Measurements from ENCODE around the gene RBM12.
"Not testable (repeated sequence)": the region's sequence is repeated elsewhere in the genome, so short reads cannot be mapped to it uniquely, and the experiment has no call there.

RBM12 gene

GRCh38 chr20:35705894-35706293 lies 41.2 kb upstream of the RBM12 start:
- not testable (repeated sequence) for H3K9me3 ChIP-seq (ENCODE audit: control insufficient read depth, insufficient read depth, low read depth, low read length); H3K27ac ChIP-seq (ENCODE audit: extremely low read depth, low read depth, low read length); H3K4me1 ChIP-seq (ENCODE audit: control insufficient read depth, insufficient read depth, low read length); H3K4me3 ChIP-seq (ENCODE audit: low read depth, low read length)
- ChIA-PET CTCF (interaction anchor here (1.6 kb wide), 1 partner anchor 178 kb away, joined by 4 read pairs; no protein-coding TSS in a partner anchor), POLR2A (interaction anchor here (1.4 kb wide), 1 partner anchor 12 kb away, joined by 5 read pairs; no protein-coding TSS in a partner anchor)
- TF ChIP-seq BCL11A (tag by site-specific recombination; IDR thresholded peaks at IDR 0.05; ENCODE audit: low read depth) (0 out of 2 replicates have a peak, but pooled peaks have one; percentile 26), ZBTB6 (tag by site-specific recombination; IDR thresholded peaks at IDR 0.05) (peak; percentile 66)
- peaks cover 50 to 98% of the 10 kb centered on the region in 2 experiments for H3K36me3 ChIP-seq (ENCODE audit: control insufficient read depth in 2 of 2, insufficient read depth in 1 of 2, low read length in 2 of 2)

- CTCF ChIA-PET = interaction anchor here (0.6 to 1.6 kb wide), 2 partner anchors 179 to 1384 kb away, joined by 3 to 4 read pairs; no protein-coding TSS in a partner anchor
- no peaks in the 10 kb centered on the region for H3K4me1 ChIP-seq (ENCODE audit: control insufficient read depth, insufficient read depth, low read length)
- no peak overlapping the region for H3K4me3 ChIP-seq (ENCODE audit: low read depth, low read length)
- no peak overlapping the region for H3K27ac ChIP-seq (ENCODE audit: extremely low read depth, low read depth, low read length)
- H3K36me3 ChIP-seq (ENCODE audit: control insufficient read depth in 2 of 2, insufficient read depth in 1 of 2, low read length in 2 of 2) = peaks cover 46 to 94% of the 10 kb centered on the region in 2 experiments
- POLR2A ChIA-PET = interaction anchor here (0.7 to 6.2 kb wide), 3 partner anchors 9 to 37 kb away, joined by 3 to 27 read pairs (median 5); partner anchors contain the start of gene RBM39
- no peaks in the 10 kb centered on the region for H3K9me3 ChIP-seq (ENCODE audit: control insufficient read depth, insufficient read depth, low read depth, low read length)
- TF ChIP-seq KLF7 (tag by site-specific recombination; IDR thresholded peaks at IDR 0.05; ENCODE audit: borderline replicate concordance) (no peak), ZNF488 (tag by site-specific recombination; IDR thresholded peaks at IDR 0.05) (no peak), ZNF521 (tag by site-specific recombination; IDR thresholded peaks at IDR 0.05) (no peak), PRDM1 (tag by site-specific recombination; IDR thresholded peaks at IDR 0.05) (no peak), CTCF (tag by site-specific recombination; IDR thresholded peaks at IDR 0.05) (no peak), PRDM2 (tag by site-specific recombination; IDR thresholded peaks at IDR 0.05; ENCODE audit: borderline replicate concordance) (no peak), ZNF623 (tag by site-specific recombination; IDR thresholded peaks at IDR 0.05) (no peak), OVOL3 (tag by site-specific recombination; IDR thresholded peaks at IDR 0.05) (no peak), ZBTB44 (tag by site-specific recombination; IDR thresholded peaks at IDR 0.05) (peak; percentile 60; the same call in 1 of the 2 replicates), ZSCAN23 (tag by site-specific recombination; IDR thresholded peaks at IDR 0.05) (no peak), ZEB2 (tag by site-specific recombination; IDR thresholded peaks at IDR 0.05) (0 out of 2 replicates have a peak, but pooled peaks have one; percentile 17), ZNF10 (tag by site-specific recombination; IDR thresholded peaks at IDR 0.05) (no peak), ZNF239 (tag by site-specific recombination; IDR thresholded peaks at IDR 0.05) (no peak), BCL11B (tag by site-specific recombination; IDR thresholded peaks at IDR 0.05; ENCODE audit: low read depth) (no peak), ZNF639 (tag by site-specific recombination; IDR thresholded peaks at IDR 0.05) (no peak), ZIC2 (tag by site-specific recombination; IDR thresholded peaks at IDR 0.05) (no peak), ZNF768 (tag by site-specific recombination; IDR thresholded peaks at IDR 0.05) (no peak), ZNF223 (tag by site-specific recombination; IDR thresholded peaks at IDR 0.05) (no peak)
These were observed 40.0 kb upstream of the RBM12 start for GRCh38 chr20:35704514-35705261.

Data from HEK293 (cell line).